Fibroblast of pulmonary artery (primary cell): Measurements from ENCODE around the gene ZFAND2B.

Experiments
- DNase-seq: peaks from one replicate; pipeline ENCODE4 v3.0.0-alpha.2; 2010; ENCODE audit warnings: low read depth
- H3K4me3 ChIP-seq: replicated peaks from 2 replicates; pipeline ENCODE4 v1.5.1; 2011; ENCODE audit warnings: low read depth, mild to moderate bottlenecking, control low read depth, low read length, moderate library complexity
- TF ChIP-seq, protein P1 (sequence below): IDR thresholded peaks from 2 replicates; pipeline ENCODE4 v1.5.1; 2011; ENCODE audit warnings: mild to moderate bottlenecking, control low read depth, low read length, inconsistent platforms; ENCODE audit errors: missing control alignments

Gene ZFAND2B

DNA sequence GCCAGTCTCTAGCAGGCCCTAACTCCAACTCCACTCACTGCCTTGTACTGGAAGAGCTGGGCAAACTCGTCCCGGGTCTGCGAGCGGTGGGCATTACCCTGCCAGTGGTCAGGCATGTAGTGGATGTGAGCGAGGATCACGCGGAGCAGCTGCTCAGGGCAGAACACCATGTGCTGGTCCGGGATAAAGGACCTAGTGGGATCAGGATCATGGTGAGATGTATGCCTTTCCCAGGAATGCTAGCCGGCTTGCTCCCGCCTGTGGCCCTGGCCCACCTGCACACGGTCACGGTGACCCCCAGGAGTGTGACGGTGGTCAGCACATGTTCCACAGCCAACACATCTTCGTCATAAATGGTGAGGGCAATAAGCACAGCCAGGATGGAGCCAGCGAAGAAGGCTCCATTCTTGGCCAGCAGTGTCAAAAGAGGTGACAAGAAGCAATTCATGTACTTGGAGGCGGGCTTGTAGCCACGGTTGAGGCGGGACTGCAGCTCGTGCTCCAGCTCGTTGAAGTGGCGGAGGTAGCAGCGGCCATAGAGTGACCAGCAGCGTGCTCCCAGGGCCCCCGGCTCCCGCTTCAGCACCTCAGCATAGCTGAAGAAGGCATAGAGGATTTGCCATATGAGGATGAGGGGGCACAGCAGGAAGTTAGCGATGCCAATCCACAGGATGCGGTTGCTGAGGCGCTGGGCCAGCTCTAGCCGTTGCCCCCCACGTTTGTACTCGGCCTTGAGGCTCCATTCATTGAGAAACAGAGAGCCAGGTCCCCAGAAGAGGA lies 17.4 kb downstream of the ZFAND2B start:
- no peak for DNase-seq
- no peak overlapping the region for H3K4me3 ChIP-seq
- TF ChIP-seq, protein P1, sequence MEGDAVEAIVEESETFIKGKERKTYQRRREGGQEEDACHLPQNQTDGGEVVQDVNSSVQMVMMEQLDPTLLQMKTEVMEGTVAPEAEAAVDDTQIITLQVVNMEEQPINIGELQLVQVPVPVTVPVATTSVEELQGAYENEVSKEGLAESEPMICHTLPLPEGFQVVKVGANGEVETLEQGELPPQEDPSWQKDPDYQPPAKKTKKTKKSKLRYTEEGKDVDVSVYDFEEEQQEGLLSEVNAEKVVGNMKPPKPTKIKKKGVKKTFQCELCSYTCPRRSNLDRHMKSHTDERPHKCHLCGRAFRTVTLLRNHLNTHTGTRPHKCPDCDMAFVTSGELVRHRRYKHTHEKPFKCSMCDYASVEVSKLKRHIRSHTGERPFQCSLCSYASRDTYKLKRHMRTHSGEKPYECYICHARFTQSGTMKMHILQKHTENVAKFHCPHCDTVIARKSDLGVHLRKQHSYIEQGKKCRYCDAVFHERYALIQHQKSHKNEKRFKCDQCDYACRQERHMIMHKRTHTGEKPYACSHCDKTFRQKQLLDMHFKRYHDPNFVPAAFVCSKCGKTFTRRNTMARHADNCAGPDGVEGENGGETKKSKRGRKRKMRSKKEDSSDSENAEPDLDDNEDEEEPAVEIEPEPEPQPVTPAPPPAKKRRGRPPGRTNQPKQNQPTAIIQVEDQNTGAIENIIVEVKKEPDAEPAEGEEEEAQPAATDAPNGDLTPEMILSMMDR = no peak

DNA sequence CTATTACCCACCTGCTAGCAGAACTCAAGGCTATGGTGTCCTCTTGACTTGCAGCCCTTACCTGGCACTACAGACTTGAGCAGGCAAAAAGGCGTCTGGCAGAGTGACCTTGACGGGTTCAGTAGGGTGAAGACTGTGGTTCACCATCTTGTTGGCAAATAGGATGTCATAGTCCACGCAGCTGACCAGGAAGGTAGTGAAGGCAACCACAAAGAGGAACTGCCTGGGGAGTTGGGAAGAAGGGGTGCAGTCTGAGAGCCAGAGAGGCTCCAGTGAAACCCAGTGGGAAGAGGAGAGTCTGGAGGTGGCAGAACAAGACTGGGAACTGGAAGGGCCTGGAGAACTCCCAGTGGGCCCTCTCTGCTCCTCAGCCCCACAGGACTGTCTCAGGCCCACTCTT lies 18.8 kb downstream of the ZFAND2B start:
- DNase-seq = no peak

DNA sequence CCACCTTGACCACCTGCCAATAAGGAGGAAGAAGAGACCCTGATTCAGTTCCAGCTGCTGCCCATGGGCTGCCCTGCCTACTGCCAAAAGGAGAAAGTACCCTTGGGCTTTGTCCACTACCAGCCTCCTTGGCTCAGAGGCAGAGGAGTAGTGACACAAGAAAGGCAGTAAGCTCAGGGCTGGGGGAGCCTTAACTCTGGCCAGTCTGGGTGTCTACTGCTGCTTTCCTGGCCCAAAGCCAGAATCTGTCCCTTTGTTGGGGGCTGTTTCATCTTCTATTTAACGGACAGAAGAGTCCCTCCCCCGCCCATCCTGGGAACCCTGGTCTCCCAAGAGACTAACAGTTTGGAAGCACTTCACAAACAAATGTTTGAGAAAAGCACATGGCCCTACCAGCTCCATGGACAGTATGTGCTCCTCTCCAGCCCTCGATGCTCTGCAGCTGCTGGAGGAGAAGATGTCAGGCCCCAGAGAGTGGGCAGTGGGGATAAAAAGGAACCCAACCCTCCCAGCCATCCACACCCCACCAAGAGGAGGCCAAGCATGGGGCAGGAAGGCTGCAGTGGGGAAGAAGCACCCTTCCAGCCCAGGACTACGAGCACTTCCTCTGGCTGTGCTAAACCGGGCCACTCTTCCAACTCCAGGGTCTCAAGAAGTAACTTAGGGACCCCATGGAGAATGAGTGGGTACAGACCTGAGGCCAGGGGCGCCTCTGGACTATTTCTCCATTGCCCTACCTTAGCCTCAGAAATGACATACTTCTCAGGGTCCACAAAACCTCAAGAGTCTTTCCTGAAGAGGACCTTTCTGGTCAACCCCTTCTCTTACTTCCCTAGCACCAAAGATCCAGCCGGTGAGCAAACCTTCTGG lies 21.7 kb downstream of the ZFAND2B start:
- TF ChIP-seq, protein P1 = no peak
- H3K4me3 ChIP-seq = peak overlapping the region; percentile 79
- no peak for DNase-seq

More for the DNA sequence above, 18.8 kb downstream of the ZFAND2B start:
- TF ChIP-seq, protein P1 = no peak
- no peak overlapping the region for H3K4me3 ChIP-seq

DNA sequence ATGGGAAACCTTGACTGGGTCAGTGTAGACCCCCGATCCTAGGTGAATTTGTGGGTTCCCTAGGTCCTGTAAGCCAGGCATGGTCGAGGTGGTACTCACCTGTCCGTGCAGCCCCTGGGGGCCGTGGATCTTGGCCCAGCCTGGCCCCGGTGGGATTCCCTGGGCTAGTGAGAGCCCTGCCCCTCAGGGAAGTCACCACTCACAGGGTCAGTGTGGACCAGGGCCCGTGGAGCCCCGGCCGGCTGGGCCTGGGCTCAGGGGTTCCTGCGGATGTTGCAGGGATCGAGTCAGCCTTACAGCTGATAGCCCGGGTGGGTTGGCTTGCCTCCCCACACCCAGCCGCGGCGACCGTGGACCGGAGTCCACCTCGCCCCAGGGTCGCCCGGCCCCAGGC lies 22.3 kb downstream of the ZFAND2B start:
- TF ChIP-seq, protein P1 = no peak
- H3K4me3 ChIP-seq = peak overlapping the region; percentile 79
- no peak for DNase-seq

DNA sequence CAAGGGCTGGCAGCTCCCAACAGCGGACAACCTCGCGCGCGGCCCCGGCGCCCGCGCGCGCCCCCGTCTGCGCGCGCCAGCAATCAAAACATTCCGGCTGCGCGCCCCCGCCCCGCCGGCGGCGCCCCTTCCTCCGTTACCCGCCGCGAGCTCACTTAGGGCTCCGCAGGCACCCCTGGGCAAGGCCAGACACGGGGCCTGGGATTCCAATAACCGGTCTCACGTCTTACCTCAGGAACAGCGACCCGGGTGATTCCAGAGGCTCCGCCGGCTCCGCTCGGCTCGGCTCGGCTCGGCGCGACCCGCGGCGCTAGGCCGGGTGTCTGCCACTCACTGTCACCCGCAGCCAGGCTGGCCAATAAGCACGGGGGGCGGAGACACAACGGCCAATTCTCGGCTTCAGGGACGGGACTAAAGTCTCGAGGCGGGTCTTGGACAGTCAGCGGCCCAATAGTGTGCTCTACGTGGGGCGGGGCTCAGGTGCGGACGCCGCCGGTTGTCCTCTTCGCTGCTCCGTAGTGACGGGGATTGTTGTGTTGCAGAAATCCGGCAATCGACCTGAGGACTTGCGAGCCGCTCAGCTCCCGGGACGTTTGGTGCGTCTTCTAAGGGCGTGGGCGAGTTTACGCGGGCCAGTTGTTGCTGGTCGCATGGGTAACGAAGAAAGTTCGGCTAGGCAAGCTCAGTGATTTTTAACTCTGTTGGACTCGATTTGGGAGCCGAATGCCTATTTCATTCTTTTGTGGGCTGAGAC lies 22.9 kb downstream of the ZFAND2B start, which contains the start of the genes ANKZF1 and ATG9A:
Gene ANKZF1 (plus strand): TSS at position 502 of the 754 bp plus-strand sequence. CDS start 452 bp downstream, outside the sequence.
Gene ATG9A (minus strand): TSS at position 332 of the 754 bp plus-strand sequence. CDS start 1,612 bp downstream, outside the sequence.
- DNase-seq = peak; percentile 99
- TF ChIP-seq, protein P1 = no peak
- peak within 1 kb of the TSS; percentile 79 for H3K4me3 ChIP-seq

DNA sequence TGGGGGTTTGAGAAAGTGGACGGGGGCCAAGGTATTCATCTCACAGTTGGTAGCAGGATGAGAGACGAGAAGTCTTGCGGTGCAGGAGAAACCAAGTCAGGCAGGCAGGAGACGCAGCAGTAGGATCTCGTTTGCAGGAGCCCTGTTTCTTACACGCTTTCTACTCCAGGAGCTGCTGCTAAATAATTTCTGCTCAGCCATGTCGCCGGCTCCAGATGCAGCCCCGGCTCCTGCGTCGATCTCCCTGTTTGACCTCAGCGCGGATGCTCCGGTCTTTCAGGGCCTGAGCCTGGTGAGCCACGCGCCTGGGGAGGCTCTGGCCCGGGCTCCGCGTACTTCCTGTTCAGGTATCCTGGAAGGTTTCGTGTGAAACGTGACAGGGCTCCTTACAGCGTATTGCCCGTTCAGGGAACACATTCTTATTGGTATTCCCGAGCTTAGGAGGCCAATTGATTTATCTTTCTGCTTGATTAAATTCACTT lies 23.5 kb downstream of the ZFAND2B start:
- peak; percentile 50 for DNase-seq
- TF ChIP-seq, protein P1 = no peak
- H3K4me3 ChIP-seq = peak overlapping the region; percentile 79
